WERI-Rb-1 (cell line): ENCODE results near the gene KRT32.

Experiments used
- DNase-seq: peaks from one replicate; pipeline ENCODE4 v3.0.0-alpha.2; 2020
- H3K27ac ChIP-seq: fragments of 250-450 bp; sonication (Bioruptor Pico); 2 replicates; pipeline ENCODE4 v1.5.1; 2020; ENCODE audit warnings: mild to moderate bottlenecking, moderate library complexity
- H3K27me3 ChIP-seq: fragments of 250-450 bp; sonication (Bioruptor Pico); 2 replicates; pipeline ENCODE4 v1.5.1; 2021; ENCODE audit warnings: mild to moderate bottlenecking, low read depth, moderate library complexity; ENCODE audit not compliant: insufficient read depth, severe bottlenecking
- H3K36me3 ChIP-seq: fragments of 250-450 bp; sonication (Bioruptor Pico); 2 replicates; pipeline ENCODE4 v1.5.1; 2020; ENCODE audit warnings: mild to moderate bottlenecking, moderate library complexity
- H3K4me3 ChIP-seq: 2 replicates; pipeline ENCODE4 v1.5.1; 2011; ENCODE audit warnings: low read depth, mild to moderate bottlenecking, control low read depth, low read length
- H3K9me3 ChIP-seq: fragments of 250-450 bp; sonication (Bioruptor Pico); 2 replicates; pipeline ENCODE4 v1.5.1; 2021; ENCODE audit warnings: mild to moderate bottlenecking, moderate library complexity; ENCODE audit not compliant: severe bottlenecking
- CTCF ChIP-seq: IDR thresholded peaks from 2 replicates; pipeline ENCODE4 v1.5.1; 2011; ENCODE audit warnings: low read depth, mild to moderate bottlenecking, control low read depth, inconsistent platforms, low read length

KRT32 gene

DNA sequence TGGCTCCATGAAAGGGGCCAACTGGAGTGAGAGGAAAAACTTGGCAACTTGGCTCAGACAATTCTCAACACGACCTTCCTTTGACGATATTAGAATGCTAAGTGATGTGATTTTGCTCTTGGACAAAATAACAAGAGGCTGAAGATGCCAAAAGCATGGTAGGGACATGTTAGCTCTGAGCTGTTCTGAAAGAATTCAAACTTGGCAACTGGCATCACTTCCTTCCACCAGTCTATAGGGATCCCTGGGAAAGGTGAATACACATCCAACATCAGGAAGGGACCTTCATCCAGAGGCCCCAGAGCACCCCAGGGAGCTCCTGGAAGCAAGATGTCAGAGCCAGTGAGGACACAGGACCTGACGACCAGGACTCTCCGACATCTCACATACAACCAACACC lies 47.1 kb downstream of the KRT32 start:
- no peak for DNase-seq
- Histone ChIP-seq H3K27ac (no peak overlapping the region), H3K27me3 (peaks cover 100% of the 10 kb centered on the region), H3K36me3 (no peaks in the 10 kb centered on the region), H3K9me3 (peaks cover 11% of the 10 kb centered on the region), H3K4me3 (no peak overlapping the region)
- no peak for TF ChIP-seq CTCF

GRCh38 chr17:41419716-41420115 lies 47.5 kb downstream of the KRT32 start:
- Histone ChIP-seq H3K9me3 (peaks cover 7% of the 10 kb centered on the region), H3K27me3 (peaks cover 100% of the 10 kb centered on the region), H3K4me3 (no peak overlapping the region), H3K27ac (no peak overlapping the region), H3K36me3 (no peaks in the 10 kb centered on the region)
- DNase-seq, result no peak
- TF ChIP-seq CTCF, result no peak

DNA sequence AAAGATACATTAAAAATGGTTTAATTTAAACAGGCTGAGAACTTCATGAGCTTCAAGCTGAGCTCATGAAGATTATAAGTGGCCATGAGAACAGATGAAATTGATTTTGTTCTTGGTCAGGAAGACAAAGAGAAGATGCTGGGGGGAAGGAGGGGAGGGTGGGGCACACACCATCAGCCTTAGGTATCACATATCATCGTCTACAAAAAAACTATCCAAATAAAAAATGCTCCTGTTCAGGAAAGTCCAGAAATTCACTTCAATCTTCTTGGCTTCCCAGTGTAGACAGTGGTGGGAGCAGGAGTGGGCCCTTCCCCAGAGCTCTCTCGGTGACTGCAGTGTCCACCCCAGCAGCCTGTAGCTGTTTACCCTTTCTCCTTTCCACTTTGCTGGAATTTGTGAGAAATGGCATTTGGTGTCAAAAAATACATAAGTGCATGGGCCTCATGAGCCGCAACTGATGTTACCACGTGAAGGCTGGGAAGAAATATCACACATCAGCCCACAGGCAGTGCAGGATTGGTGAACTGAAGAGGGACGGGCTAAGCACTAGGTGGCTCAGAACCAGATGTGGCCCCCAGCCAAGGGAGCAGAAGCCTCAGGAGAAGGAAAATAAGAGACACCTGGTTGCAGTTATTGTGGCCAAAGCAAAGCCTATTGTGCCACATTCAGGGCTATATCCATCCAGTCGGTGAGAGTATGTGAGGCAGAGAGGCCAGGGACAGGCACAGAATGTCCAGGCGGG lies 48.9 kb downstream of the KRT32 start:
- Histone ChIP-seq H3K4me3 (no peak overlapping the region), H3K36me3 (no peaks in the 10 kb centered on the region), H3K27me3 (peaks cover 100% of the 10 kb centered on the region), H3K27ac (no peak overlapping the region), H3K9me3 (peaks cover 7% of the 10 kb centered on the region)
- no peak for DNase-seq
- TF ChIP-seq CTCF, result no peak

DNA sequence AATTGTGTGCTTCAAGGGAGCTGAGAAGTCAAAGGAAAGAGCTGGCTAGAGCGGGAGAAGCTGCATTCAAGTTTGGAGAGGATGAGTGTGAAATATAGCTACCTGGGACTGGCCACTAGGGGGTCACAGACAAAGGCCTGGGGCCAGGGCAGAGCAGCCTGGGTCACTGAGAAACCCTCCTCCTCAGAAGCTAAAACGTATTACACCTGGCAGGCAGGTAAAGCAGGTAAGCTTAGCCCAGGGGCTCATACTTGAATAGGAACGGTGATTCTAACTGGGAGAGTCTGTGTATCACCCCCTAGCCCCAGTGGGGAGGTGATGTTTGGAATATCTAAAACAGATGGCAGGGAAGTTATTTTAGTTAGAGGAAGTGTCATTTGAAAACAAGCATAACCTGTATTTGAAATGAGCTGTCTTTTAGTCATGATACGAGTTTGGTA lies 49.6 kb downstream of the KRT32 start:
- Histone ChIP-seq H3K4me3 (no peak overlapping the region), H3K36me3 (no peaks in the 10 kb centered on the region), H3K9me3 (peaks cover 7% of the 10 kb centered on the region), H3K27ac (no peak overlapping the region), H3K27me3 (peaks cover 100% of the 10 kb centered on the region)
- peak; percentile 77 for TF ChIP-seq CTCF
- DNase-seq, result no peak

GRCh38 chr17:41417127-41417526 lies 50.1 kb downstream of the KRT32 start:
- Histone ChIP-seq H3K4me3 (no peak overlapping the region), H3K36me3 (no peaks in the 10 kb centered on the region), H3K9me3 (peaks cover 7% of the 10 kb centered on the region), H3K27me3 (peaks cover 100% of the 10 kb centered on the region), H3K27ac (no peak overlapping the region)
- TF ChIP-seq CTCF, result no peak
- DNase-seq, result no peak

- Histone ChIP-seq H3K27ac (no peak overlapping the region), H3K4me3 (no peak overlapping the region), H3K27me3 (peaks cover 100% of the 10 kb centered on the region), H3K36me3 (no peaks in the 10 kb centered on the region), H3K9me3 (peaks cover 8% of the 10 kb centered on the region)
- no peak for TF ChIP-seq CTCF
- no peak for DNase-seq
These were observed 50.7 kb downstream of the KRT32 start for GRCh38 chr17:41416479-41416878.
